Mesenchymal stem cell (in vitro differentiated cells and primary cell): Measurements from ENCODE around the gene TMEM38B.

Experiments used
- DNase-seq: peaks from one replicate; pipeline ENCODE4 v3.0.0-alpha.2; 2013
- H2AFZ ChIP-seq: one replicate; pipeline ENCODE4 v1.6.1; 2013; ENCODE audit warnings: low read depth, mild to moderate bottlenecking, control low read depth, inconsistent platforms, low read length, moderate library complexity
- H2AK5ac ChIP-seq: 2 replicates; pipeline ENCODE4 v1.6.1; 2013; ENCODE audit warnings: low read length, moderate library complexity, mild to moderate bottlenecking, inconsistent platforms; ENCODE audit not compliant: severe bottlenecking
- H2BK120ac ChIP-seq: one replicate; pipeline ENCODE4 v1.6.1; 2013; ENCODE audit warnings: low read depth, mild to moderate bottlenecking, inconsistent platforms, low read length, moderate library complexity
- H2BK12ac ChIP-seq, 2 experiments: one replicate each; pipeline ENCODE4 v1.6.1; 2013; ENCODE audit warnings: inconsistent platforms in 2 of 2, low read length in 2 of 2, mild to moderate bottlenecking in 2 of 2, moderate library complexity in 2 of 2, control low read depth in 1 of 2
- H2BK15ac ChIP-seq: one replicate; pipeline ENCODE4 v1.6.1; 2013; ENCODE audit warnings: mild to moderate bottlenecking, low read depth, inconsistent platforms; ENCODE audit not compliant: poor library complexity, severe bottlenecking
- H2BK5ac ChIP-seq: 2 replicates; pipeline ENCODE4 v1.6.1; 2013; ENCODE audit warnings: low read depth, mild to moderate bottlenecking, low read length, control low read depth, inconsistent platforms; ENCODE audit not compliant: poor library complexity, severe bottlenecking
- H3K14ac ChIP-seq, 2 experiments: one replicate each; pipeline ENCODE4 v1.6.1; 2013; ENCODE audit warnings: inconsistent platforms in 2 of 2, low read length in 2 of 2, control low read depth in 1 of 2, mild to moderate bottlenecking in 1 of 2, moderate library complexity in 1 of 2
- H3K18ac ChIP-seq, 2 experiments: one replicate each; pipeline ENCODE4 v1.6.1; 2013; ENCODE audit warnings: inconsistent platforms in 2 of 2, low read length in 2 of 2, control low read depth in 1 of 2, low read depth in 1 of 2, mild to moderate bottlenecking in 1 of 2
- H3K23ac ChIP-seq, 2 experiments: one replicate each; pipeline ENCODE4 v1.6.1; 2013; ENCODE audit warnings: inconsistent platforms in 2 of 2, low read length in 2 of 2, mild to moderate bottlenecking in 2 of 2, moderate library complexity in 2 of 2, control low read depth in 1 of 2
- H3K27ac ChIP-seq: 2 replicates; pipeline ENCODE4 v1.5.1; 2013; ENCODE audit warnings: mild to moderate bottlenecking, moderate library complexity, low read length, control low read depth, inconsistent platforms; ENCODE audit not compliant: poor library complexity, severe bottlenecking
- H3K27me3 ChIP-seq, 2 experiments: 2 replicates each; pipeline versions ENCODE4 v1.6.1 to v1.7.0; 2013; ENCODE audit warnings: low read length in 2 of 2, mild to moderate bottlenecking in 2 of 2, moderate library complexity in 2 of 2, control low read depth in 1 of 2, inconsistent platforms in 1 of 2; ENCODE audit not compliant: control insufficient read depth in 1 of 2, insufficient read depth in 1 of 2
- H3K36me3 ChIP-seq, 2 experiments: 2 replicates each; pipeline versions ENCODE4 v1.6.1 to v1.7.0; 2013; ENCODE audit warnings: low read length in 2 of 2, control low read depth in 1 of 2, inconsistent platforms in 1 of 2, low read depth in 1 of 2, mild to moderate bottlenecking in 1 of 2; ENCODE audit not compliant: insufficient read depth in 2 of 2, control insufficient read depth in 1 of 2
- H3K4ac ChIP-seq, 2 experiments: one replicate each; pipeline ENCODE4 v1.6.1; 2013; ENCODE audit warnings: inconsistent platforms in 2 of 2, low read length in 2 of 2, mild to moderate bottlenecking in 2 of 2, moderate library complexity in 2 of 2, control low read depth in 1 of 2, low read depth in 1 of 2
- H3K4me1 ChIP-seq: 2 replicates; pipeline ENCODE4 v1.6.1; 2013; ENCODE audit warnings: low read depth, low read length, control low read depth; ENCODE audit not compliant: control insufficient read depth, insufficient read depth
- H3K4me2 ChIP-seq: 2 replicates; pipeline ENCODE4 v1.6.1; 2013; ENCODE audit warnings: low read length, mild to moderate bottlenecking, inconsistent platforms; ENCODE audit not compliant: poor library complexity, severe bottlenecking
- H3K4me3 ChIP-seq, 2 experiments: 2 replicates each; pipeline versions ENCODE4 v1.5.1 to v1.7.0; 2013; ENCODE audit warnings: low read length in 2 of 2, mild to moderate bottlenecking in 2 of 2, control low read depth in 1 of 2, low read depth in 1 of 2; ENCODE audit not compliant: insufficient read depth in 1 of 2
- H3K79me1 ChIP-seq: replicated peaks from 2 replicates; pipeline ENCODE4 v1.6.1; 2013; ENCODE audit warnings: mild to moderate bottlenecking, control low read depth, low read length, inconsistent platforms; ENCODE audit not compliant: poor library complexity, severe bottlenecking
- H3K9ac ChIP-seq: 2 replicates; pipeline ENCODE4 v1.7.0; 2013; ENCODE audit warnings: mild to moderate bottlenecking, low read length, moderate library complexity
- H3K9me3 ChIP-seq: 2 replicates; pipeline ENCODE4 v1.7.0; 2013; ENCODE audit warnings: mild to moderate bottlenecking, low read length; ENCODE audit not compliant: control insufficient read depth
- H4K8ac ChIP-seq: one replicate; pipeline ENCODE4 v1.6.1; 2013; ENCODE audit warnings: inconsistent platforms, mild to moderate bottlenecking, low read length, moderate library complexity
- H4K91ac ChIP-seq: one replicate; pipeline ENCODE4 v1.6.1; 2013; ENCODE audit warnings: mild to moderate bottlenecking, low read length, inconsistent platforms
- WGBS: methylation state at CpG from one replicate; pipeline ENCODE4 v1.1.7; 2013; ENCODE audit warnings: mixed read lengths; 5-methylcytosine and 5-hydroxymethylcytosine counted together

The TMEM38B gene

GRCh38 chr9:105711867-105712266 lies 17.5 kb downstream of the TMEM38B start:
- Histone ChIP-seq H2BK120ac (no peak overlapping the region), H2AK5ac (no peak overlapping the region), H3K14ac (no peak overlapping the region), H3K27me3 (no peaks in the 10 kb centered on the region), H4K8ac (no peak overlapping the region), H3K18ac (no peak overlapping the region), H2BK12ac (no peak overlapping the region), H2AFZ (no peak overlapping the region), H3K4me2 (no peak overlapping the region), H4K91ac (no peak overlapping the region), H3K4ac (no peak overlapping the region), H3K23ac (no peak overlapping the region), H3K4me3 (no peak overlapping the region), H3K27ac (no peak overlapping the region), H3K9me3 (peaks cover 15% of the 10 kb centered on the region), H3K79me1 (peaks cover 2% of the 10 kb centered on the region), H3K9ac (no peak overlapping the region), H3K4me1 (peaks cover 6% of the 10 kb centered on the region), H2BK5ac (no peak overlapping the region), H2BK15ac (no peak overlapping the region), H3K36me3 (peaks cover 7 to 24% of the 10 kb centered on the region in 2 experiments)
- WGBS, result 93% methylated on average over 6 of the region's 7 CpGs
- DNase-seq, result no peak

GRCh38 chr9:105712297-105712696 lies 18.0 kb downstream of the TMEM38B start:
- no peak overlapping the region for H3K14ac ChIP-seq
- no peak overlapping the region for H3K23ac ChIP-seq
- no peak overlapping the region for H3K4me3 ChIP-seq
- no peak for DNase-seq
- H2BK120ac ChIP-seq, result no peak overlapping the region
- peaks cover 6% of the 10 kb centered on the region for H3K4me1 ChIP-seq
- H2BK12ac ChIP-seq, result no peak overlapping the region
- no peak overlapping the region for H3K4me2 ChIP-seq
- peaks cover 7 to 24% of the 10 kb centered on the region in 2 experiments for H3K36me3 ChIP-seq
- no peak overlapping the region for H2AK5ac ChIP-seq
- no peak overlapping the region for H2BK15ac ChIP-seq
- no peak overlapping the region for H4K8ac ChIP-seq
- no peak overlapping the region for H3K4ac ChIP-seq
- peaks cover 2% of the 10 kb centered on the region for H3K79me1 ChIP-seq
- no peak overlapping the region for H2AFZ ChIP-seq
- H3K27me3 ChIP-seq, result no peaks in the 10 kb centered on the region
- WGBS, result no CpG with 5 or more reads among the region's 1 CpG
- H3K9ac ChIP-seq, result no peak overlapping the region
- no peak overlapping the region for H3K18ac ChIP-seq
- H3K9me3 ChIP-seq, result peaks cover 15% of the 10 kb centered on the region
- H4K91ac ChIP-seq, result no peak overlapping the region
- no peak overlapping the region for H2BK5ac ChIP-seq
- no peak overlapping the region for H3K27ac ChIP-seq

GRCh38 chr9:105712773-105713172 lies 18.4 kb downstream of the TMEM38B start:
- Histone ChIP-seq H2BK12ac (no peak overlapping the region), H3K23ac (no peak overlapping the region), H3K9me3 (peaks cover 15% of the 10 kb centered on the region), H3K27me3 (no peaks in the 10 kb centered on the region), H2BK15ac (no peak overlapping the region), H4K8ac (no peak overlapping the region), H2BK5ac (no peak overlapping the region), H3K18ac (no peak overlapping the region), H3K79me1 (peaks cover 2% of the 10 kb centered on the region), H2AFZ (no peak overlapping the region), H2BK120ac (no peak overlapping the region), H3K4ac (no peak overlapping the region), H4K91ac (no peak overlapping the region), H3K4me3 (no peak overlapping the region), H3K4me2 (no peak overlapping the region), H3K9ac (no peak overlapping the region), H2AK5ac (no peak overlapping the region), H3K27ac (no peak overlapping the region), H3K36me3 (peaks cover 7 to 24% of the 10 kb centered on the region in 2 experiments), H3K4me1 (peaks cover 6% of the 10 kb centered on the region), H3K14ac (no peak overlapping the region)
- WGBS, result 87% methylated on average over 6 of the region's 6 CpGs
- DNase-seq, result no peak

- 95% methylated on average over 10 of the region's 11 CpGs for WGBS
- Histone ChIP-seq H3K18ac (no peak overlapping the region), H4K8ac (no peak overlapping the region), H3K4ac (no peak overlapping the region), H3K4me1 (peaks cover 6% of the 10 kb centered on the region), H3K27ac (no peak overlapping the region), H2AK5ac (no peak overlapping the region), H3K23ac (no peak overlapping the region), H3K4me3 (no peak overlapping the region), H3K79me1 (peaks cover 2% of the 10 kb centered on the region), H3K9me3 (peaks cover 15% of the 10 kb centered on the region), H3K36me3 (peaks cover 7 to 24% of the 10 kb centered on the region in 2 experiments), H3K14ac (peak overlapping the region in 1 of 2 experiments; percentile 3), H3K4me2 (no peak overlapping the region), H2AFZ (no peak overlapping the region), H2BK12ac (no peak overlapping the region), H2BK5ac (no peak overlapping the region), H3K27me3 (no peaks in the 10 kb centered on the region), H2BK120ac (no peak overlapping the region), H4K91ac (no peak overlapping the region), H3K9ac (no peak overlapping the region), H2BK15ac (no peak overlapping the region)
- DNase-seq, result no peak
Observed at GRCh38 chr9:105713260-105714019, 19.1 kb downstream of the TMEM38B start.
